IPS-15b (cell line): ENCODE measurements around the gene COL18A1.

Experiments
- H3K27me3 ChIP-seq: one replicate; pipeline ENCODE4 v1.6.1; 2013; ENCODE audit warnings: low read length; ENCODE audit not compliant: control insufficient read depth, insufficient read depth
- H3K36me3 ChIP-seq: one replicate; pipeline ENCODE4 v1.6.1; 2013; ENCODE audit warnings: low read length; ENCODE audit not compliant: control insufficient read depth, insufficient read depth
- H3K4me1 ChIP-seq: one replicate; pipeline ENCODE4 v1.6.1; 2013; ENCODE audit warnings: mild to moderate bottlenecking, low read length; ENCODE audit not compliant: control insufficient read depth, insufficient read depth
- H3K4me3 ChIP-seq: one replicate; pipeline ENCODE4 v1.5.1; 2013; ENCODE audit warnings: low read depth, low read length
- H3K9ac ChIP-seq: one replicate; pipeline ENCODE4 v1.6.1; 2013; ENCODE audit warnings: low read depth, mild to moderate bottlenecking, low read length
- H3K9me3 ChIP-seq: one replicate; pipeline ENCODE4 v1.6.1; 2013; ENCODE audit warnings: mild to moderate bottlenecking, low read length; ENCODE audit not compliant: control insufficient read depth, insufficient read depth

The COL18A1 gene

DNA sequence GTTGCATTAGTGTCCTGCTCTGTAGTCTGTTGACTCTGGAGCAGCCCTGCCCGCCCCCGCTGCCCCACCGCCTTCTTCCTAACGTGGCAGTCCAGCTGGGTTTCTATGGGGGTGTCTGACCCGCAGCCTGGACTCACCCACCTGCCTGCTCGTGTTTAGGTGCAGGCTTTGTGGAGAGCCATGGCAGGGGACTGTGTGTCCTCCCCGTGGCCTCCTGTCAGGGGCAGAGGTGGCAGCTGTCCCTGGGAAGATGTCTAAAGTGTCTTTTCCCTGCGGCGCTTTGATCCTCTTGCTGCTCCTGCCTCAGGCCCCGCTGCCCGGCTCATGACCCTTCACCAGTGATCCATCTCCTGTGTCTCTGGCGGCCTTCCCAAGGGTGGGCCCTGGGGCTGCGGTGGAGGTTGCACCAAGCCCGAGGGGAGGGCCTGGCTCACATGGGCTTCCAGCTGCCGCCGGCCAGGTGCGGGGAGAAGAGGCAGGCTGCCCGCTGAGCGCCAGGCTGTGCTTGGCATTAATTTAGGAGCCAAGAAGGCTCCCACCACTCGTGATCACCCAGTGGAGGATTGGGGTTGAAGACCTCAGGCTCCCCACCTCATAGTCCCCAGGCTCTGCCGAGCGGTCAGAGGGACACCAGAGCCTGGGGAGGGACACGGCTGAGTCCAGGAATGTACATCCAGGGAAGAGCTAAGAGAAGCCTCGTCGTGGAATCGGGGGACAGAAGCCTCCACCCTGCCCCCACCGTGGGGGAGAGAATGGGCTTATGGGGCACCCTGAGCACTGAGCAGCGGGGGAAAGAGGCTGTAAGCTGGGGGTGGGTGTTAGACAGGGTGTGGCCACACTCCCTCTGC lies 44.1 kb downstream of the COL18A1 start:
- no peaks in the 10 kb centered on the region for H3K4me1 ChIP-seq
- H3K36me3 ChIP-seq = peaks cover 8% of the 10 kb centered on the region
- H3K9me3 ChIP-seq = no peaks in the 10 kb centered on the region
- H3K4me3 ChIP-seq = no peak overlapping the region
- no peaks in the 10 kb centered on the region for H3K27me3 ChIP-seq
- H3K9ac ChIP-seq = no peak overlapping the region

DNA sequence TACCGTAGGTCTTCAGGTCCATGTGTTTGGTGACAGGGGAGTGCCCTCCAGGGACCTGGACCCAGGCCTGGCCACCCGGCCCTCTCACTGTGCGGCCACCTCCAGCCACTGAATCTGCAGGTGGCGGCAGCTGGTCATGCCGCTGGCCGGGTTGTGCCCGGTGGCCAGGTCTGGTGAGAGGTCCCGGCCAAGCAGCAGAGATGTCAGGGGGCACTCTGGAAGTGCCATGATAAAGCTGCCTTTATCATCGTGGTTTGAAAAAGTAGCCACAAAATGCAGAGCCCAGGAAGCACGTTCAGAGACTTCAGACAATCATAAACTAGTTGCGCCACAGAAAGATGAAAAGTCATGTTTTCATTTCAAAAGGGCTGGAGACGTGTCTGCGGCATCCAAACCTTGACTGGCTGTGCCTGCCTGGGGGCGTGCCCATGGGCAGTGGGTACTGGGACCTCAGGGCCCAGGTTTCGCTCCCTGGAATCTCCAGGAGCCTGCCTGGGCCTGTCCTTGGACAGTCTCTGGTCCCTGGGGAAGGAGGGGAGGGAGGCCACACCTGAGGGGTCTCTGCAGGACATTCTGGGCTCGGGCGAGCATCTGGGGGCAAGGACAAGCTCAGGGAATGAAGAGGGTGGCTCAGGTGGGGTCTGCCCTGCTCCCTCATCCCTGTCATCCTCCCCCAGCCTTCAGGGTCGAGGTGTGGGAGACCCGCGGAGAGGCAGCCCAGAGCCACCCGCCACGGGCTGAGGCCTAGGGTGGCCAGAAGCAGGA lies 44.9 kb downstream of the COL18A1 start:
- H3K4me3 ChIP-seq = no peak overlapping the region
- no peaks in the 10 kb centered on the region for H3K27me3 ChIP-seq
- peaks cover 8% of the 10 kb centered on the region for H3K36me3 ChIP-seq
- no peak overlapping the region for H3K9ac ChIP-seq
- H3K4me1 ChIP-seq = no peaks in the 10 kb centered on the region
- H3K9me3 ChIP-seq = no peaks in the 10 kb centered on the region

DNA sequence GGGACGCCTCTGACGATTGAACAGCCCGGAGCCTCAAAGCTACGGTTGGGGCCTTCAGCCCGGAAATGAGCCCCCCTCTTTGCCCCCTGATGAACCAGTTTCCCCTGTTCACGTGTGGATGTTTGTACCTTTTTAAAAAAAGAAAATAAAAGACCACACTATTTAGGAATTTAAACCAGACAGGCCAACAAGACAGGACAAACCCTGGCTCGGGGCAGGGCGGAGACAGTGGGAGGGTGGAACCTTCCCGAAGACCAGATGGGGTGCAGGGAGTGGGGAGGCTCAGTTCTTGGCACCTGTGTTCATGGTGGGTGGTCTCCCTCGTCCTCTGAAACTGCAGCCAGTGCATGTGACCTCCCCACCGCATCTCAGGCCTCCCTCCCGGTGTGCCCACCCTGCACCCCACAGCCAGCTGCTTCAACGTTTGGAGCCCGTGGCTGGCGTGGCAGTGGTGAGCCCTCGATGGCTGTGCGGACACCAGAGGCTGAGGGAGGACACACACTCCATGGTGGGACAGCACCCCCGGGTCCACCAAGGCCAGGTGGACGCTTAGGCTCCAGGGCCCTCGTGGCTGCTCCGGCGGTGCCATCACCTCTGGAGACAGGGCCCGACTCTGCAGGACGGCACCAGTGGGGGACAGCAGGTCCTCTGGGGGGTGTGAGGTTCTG lies 45.6 kb downstream of the COL18A1 start:
- H3K9ac ChIP-seq = no peak overlapping the region
- no peaks in the 10 kb centered on the region for H3K27me3 ChIP-seq
- no peaks in the 10 kb centered on the region for H3K9me3 ChIP-seq
- H3K4me3 ChIP-seq = no peak overlapping the region
- peaks cover 8% of the 10 kb centered on the region for H3K36me3 ChIP-seq
- H3K4me1 ChIP-seq = no peaks in the 10 kb centered on the region

GRCh38 chr21:45451091-45451740 lies 46.3 kb downstream of the COL18A1 start:
- no peak overlapping the region for H3K4me3 ChIP-seq
- no peaks in the 10 kb centered on the region for H3K4me1 ChIP-seq
- no peaks in the 10 kb centered on the region for H3K27me3 ChIP-seq
- peaks cover 14% of the 10 kb centered on the region for H3K36me3 ChIP-seq
- no peaks in the 10 kb centered on the region for H3K9me3 ChIP-seq
- H3K9ac ChIP-seq = no peak overlapping the region

DNA sequence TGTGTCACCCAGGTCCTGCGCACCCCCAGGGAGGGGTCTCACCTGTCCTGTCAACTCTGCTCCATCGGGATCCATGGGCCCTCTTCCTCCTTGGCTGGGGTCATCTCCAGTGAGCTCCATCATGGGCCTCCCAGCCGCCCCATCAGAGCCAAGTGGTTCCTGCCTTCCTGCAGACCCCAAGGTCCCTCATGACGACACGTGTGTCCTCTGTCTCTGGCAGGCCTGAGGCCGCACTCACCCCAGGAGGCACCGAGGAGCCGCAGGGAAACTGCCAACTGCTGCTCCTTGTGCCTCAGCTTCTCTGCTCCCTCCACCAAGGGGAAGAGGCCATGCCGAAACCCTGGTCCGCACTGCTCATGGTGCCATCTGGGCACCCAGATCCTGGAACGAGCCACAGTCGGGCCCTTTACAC lies 46.8 kb downstream of the COL18A1 start:
- no peak overlapping the region for H3K4me3 ChIP-seq
- peaks cover 14% of the 10 kb centered on the region for H3K36me3 ChIP-seq
- no peak overlapping the region for H3K9ac ChIP-seq
- no peaks in the 10 kb centered on the region for H3K9me3 ChIP-seq
- H3K27me3 ChIP-seq = no peaks in the 10 kb centered on the region
- no peaks in the 10 kb centered on the region for H3K4me1 ChIP-seq

DNA sequence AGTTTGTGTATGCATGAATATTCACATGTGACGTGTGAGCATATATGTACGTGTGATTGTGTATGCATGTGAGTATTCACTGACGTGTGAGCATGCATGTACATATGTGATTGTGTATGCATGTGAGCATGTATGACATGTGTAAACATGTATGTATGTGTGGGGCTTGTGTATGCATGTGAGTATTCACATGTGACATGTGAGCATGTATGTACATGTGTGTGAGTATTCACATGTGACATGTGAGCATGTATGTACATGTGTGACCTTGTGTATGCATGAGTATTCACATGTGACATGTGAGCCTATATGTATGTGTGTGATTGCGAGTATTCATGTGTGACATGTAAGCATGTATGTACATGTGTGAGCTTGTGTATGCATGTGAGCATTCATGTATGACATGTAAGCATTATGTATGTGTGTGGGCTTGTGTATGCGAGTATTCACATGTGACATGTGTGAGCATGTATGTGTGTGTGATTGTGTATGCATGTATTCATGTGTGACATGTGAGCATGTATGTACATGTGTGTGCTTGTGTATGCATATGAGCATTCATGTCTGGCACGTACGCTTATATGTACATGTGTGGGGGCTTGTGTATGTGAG lies 47.8 kb downstream of the COL18A1 start:
- Histone ChIP-seq H3K9me3 (no peaks in the 10 kb centered on the region), H3K4me1 (no peaks in the 10 kb centered on the region), H3K36me3 (peaks cover 13% of the 10 kb centered on the region)

DNA sequence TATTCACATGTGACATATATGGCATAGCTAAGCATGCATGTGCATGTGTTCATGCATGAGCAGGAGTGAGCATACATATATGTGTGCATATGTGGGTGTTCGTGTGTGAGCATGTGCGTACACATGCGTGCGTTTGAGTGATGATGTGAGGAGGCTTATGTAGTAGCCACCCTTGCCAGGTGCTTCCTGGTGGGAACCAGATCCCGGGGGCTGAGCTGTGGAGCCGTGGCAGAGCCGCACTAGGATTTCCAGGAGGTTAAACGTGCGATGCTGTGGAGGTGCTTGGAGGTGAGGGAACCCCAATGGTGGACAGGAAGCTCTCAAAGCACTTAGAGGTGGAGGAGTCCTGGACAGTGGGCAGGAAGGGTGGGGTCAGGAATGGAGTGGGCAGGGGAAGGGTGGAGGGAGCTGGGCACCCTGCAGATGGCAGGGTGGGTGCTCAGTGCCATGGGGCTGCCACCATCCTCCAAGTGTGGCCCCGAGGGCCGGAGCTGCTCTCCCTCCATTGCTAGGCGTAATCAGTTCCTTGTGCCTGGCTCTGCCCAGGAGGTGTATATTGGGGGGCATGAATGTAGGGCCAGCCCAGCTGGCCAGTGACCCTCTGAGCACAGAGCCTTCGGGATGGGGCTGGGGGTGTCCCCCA lies 48.5 kb downstream of the COL18A1 start:
- no peaks in the 10 kb centered on the region for H3K27me3 ChIP-seq
- H3K4me3 ChIP-seq = no peak overlapping the region
- no peak overlapping the region for H3K9ac ChIP-seq
- H3K9me3 ChIP-seq = no peaks in the 10 kb centered on the region
- peaks cover 7% of the 10 kb centered on the region for H3K36me3 ChIP-seq
- no peaks in the 10 kb centered on the region for H3K4me1 ChIP-seq

More for the DNA sequence above, 47.8 kb downstream of the COL18A1 start:
- H3K9ac ChIP-seq = no peak overlapping the region
- H3K27me3 ChIP-seq = no peaks in the 10 kb centered on the region
- H3K4me3 ChIP-seq = no peak overlapping the region

DNA sequence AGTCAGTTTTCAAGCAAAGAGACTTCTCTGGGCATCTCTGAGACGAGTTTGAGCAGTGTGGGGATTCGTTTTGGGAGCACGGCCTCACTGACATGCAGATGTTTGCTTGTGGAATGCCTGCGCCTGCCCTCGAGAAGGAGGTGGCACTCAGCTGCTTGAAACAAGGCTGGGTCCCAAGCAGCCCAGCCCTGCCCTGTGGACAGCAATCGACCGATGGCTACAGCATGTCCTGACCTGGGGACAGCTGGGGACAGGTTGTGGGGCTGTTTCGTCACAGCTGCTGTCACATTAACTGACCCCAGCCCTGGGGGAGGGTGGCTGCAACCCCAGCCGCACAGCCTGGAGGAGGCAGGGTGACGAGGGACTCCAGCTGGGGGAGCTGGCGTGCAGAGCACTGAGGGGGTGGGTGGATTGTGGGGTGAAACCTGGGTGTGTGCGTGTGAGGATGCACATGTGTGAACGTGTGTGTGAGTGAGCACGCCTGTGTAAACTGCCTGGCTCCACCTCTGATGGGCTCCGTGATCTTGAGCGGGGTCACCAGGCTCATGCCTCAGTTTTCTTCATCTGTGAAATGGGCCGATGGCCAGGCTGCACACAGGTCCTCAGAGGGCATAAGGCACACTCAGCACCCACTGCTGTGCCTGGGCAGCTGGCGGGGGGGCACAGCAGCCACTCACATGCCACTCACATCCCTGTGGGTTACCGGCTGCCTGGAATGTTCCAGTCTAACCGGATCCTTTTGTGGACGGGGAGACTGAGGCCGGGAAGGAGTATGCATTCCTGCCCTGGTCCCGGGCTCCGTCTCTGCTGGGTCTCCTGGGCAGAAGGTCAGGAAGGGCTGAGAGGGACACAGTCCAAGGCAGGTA lies 49.3 kb downstream of the COL18A1 start:
- H3K9me3 ChIP-seq = no peaks in the 10 kb centered on the region
- peak overlapping the region; percentile 47 for H3K9ac ChIP-seq
- no peaks in the 10 kb centered on the region for H3K4me1 ChIP-seq
- H3K4me3 ChIP-seq = no peak overlapping the region
- H3K36me3 ChIP-seq = peaks cover 6% of the 10 kb centered on the region
- H3K27me3 ChIP-seq = no peaks in the 10 kb centered on the region

DNA sequence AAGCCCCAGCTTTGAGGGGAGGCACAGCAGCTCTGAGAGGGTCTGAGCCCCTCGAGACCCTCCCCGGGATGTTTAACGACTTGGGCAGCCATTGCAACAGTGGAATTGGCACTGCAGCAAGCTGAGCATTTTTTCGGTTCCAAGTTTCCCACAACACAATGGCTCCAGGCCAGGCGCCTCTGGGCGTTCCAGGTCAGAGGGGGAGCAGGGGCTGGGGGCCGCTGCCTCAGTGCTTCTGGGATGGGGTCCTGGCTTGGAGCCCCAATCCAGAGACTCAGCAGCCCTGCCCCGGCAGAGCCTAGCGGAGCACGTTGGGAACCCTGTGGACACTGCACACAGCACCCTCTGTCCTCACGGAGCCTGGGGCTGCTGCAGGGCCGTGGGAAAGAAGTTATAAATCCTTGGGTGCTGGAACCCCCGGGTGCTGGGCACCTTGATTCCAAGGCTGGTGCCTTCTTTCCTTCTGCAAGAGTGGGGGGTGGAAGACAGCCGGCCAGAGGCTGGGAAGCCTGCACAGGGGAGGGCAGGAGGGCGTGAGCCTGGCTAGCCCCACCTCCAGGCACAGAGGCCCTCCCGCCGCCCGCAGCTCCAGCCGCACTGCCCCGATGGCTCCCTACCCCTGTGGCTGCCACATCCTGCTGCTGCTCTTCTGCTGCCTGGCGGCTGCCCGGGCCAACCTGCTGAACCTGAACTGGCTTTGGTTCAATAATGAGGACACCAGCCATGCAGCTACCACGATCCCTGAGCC lies 50.1 kb downstream of the COL18A1 start:
- peaks cover 9% of the 10 kb centered on the region for H3K36me3 ChIP-seq
- H3K4me3 ChIP-seq = no peak overlapping the region
- H3K9ac ChIP-seq = no peak overlapping the region

More for the DNA sequence above, 50.1 kb downstream of the COL18A1 start:
- Histone ChIP-seq H3K9me3 (no peaks in the 10 kb centered on the region), H3K27me3 (no peaks in the 10 kb centered on the region), H3K4me1 (no peaks in the 10 kb centered on the region)
